Lung (tissue), 12 donors: ENCODE data around the gene ANKRD13D. TPM values are rescaled to one million over a fixed set of nuclear protein-coding genes. Genes with fewer than 3 reads are reported as not detected.

ENCODE experiments used
- ATAC-seq: fragments of 200-7000 bp; cut with Tn5 transposase; one replicate; pipeline ENCODE4 v1.9.1; 2020; ENCODE audit warnings: moderate number of reproducible peaks; ENCODE audit not compliant: insufficient read depth, low FRiP score
- DNase-seq, 3 donors: peaks; one replicate each; pipeline ENCODE4 v3.0.0-alpha.2; 2013 to 2017
- H3K27ac ChIP-seq, 2 donors: one replicate each; pipeline ENCODE4 v1.5.1; 2013; ENCODE audit warnings: mild to moderate bottlenecking in 2 of 2, moderate library complexity in 2 of 2, control low read depth in 1 of 2, inconsistent platforms in 1 of 2, low read depth in 1 of 2, low read length in 1 of 2
- H3K27me3 ChIP-seq, 3 donors: one replicate each; pipeline ENCODE4 v1.5.1; 2013; ENCODE audit warnings: low read length in 2 of 3; ENCODE audit not compliant: control insufficient read depth in 3 of 3, insufficient read depth in 3 of 3
- H3K36me3 ChIP-seq, 4 donors: one replicate each; pipeline ENCODE4 v1.5.1; 2013; ENCODE audit warnings: low read length in 4 of 4, mild to moderate bottlenecking in 1 of 4, moderate library complexity in 1 of 4; ENCODE audit not compliant: control insufficient read depth in 4 of 4, insufficient read depth in 4 of 4
- H3K4me1 ChIP-seq, 5 donors: one replicate each; pipeline ENCODE4 v1.5.1; 2013; ENCODE audit warnings: low read length in 5 of 5, mild to moderate bottlenecking in 2 of 5, moderate library complexity in 1 of 5; ENCODE audit not compliant: control insufficient read depth in 5 of 5, insufficient read depth in 5 of 5
- H3K4me3 ChIP-seq: one replicate; pipeline ENCODE4 v1.5.1; 2013; ENCODE audit warnings: mild to moderate bottlenecking, control low read depth, moderate library complexity
- H3K9ac ChIP-seq, 2 donors: one replicate each; pipeline ENCODE4 v1.5.1; 2013; ENCODE audit warnings: low read length in 2 of 2, control low read depth in 1 of 2; ENCODE audit not compliant: insufficient read depth in 1 of 2
- H3K9me3 ChIP-seq, 4 donors: one replicate each; pipeline ENCODE4 v1.5.1; 2013; ENCODE audit warnings: low read length in 3 of 4, mild to moderate bottlenecking in 1 of 4, moderate library complexity in 1 of 4; ENCODE audit not compliant: control insufficient read depth in 4 of 4, insufficient read depth in 3 of 4
- WGBS, 2 donors: extraction: QIAGEN DNeasy Blood & Tissue Kit; methylation state at CpG; one replicate each; pipeline ENCODE4 v1.1.7; 2013; 5-methylcytosine and 5-hydroxymethylcytosine counted together
- polyA plus RNA-seq, 2 donors: library from polyadenylated mRNA; stranded (reverse); fragments of 200-250 nt; gene quantifications; one replicate each; pipeline ENCODE4 v1.2.1, GENCODE V29; 2013
- total RNA-seq, 2 donors: library from RNA; depleted of rRNA in 1 of 2; stranded (reverse); fragments of >200 nt in 1 of 2; gene quantifications; one replicate each; pipeline ENCODE4 v1.2.1, GENCODE V29; 2014 to 2021
- TF ChIP-seq, protein P1 (sequence below): IDR thresholded peaks from 2 replicates; pipeline ENCODE4 v1.5.1; 2012; ENCODE audit warnings: mild to moderate bottlenecking; ENCODE audit errors: control extremely low read depth, extremely low read depth
- donor health status: control.
- donor health status: control.
- donor health status: Bipolar disorder and iron deficiency.
- donor health status: healthy.
- donor health status: DM: yes; HTN: yes; CAD: no.

The ANKRD13D gene
- total and polyA plus RNA-seq, 4 donors = 35.9 to 86.2 (median 60.5) TPM

GRCh38 chr11:67242548-67242947 is 46.6 kb upstream of the ANKRD13D start:
- ATAC-seq (no peak), DNase-seq (no peak)
- Histone ChIP-seq H3K9me3 (no peaks in the 10 kb centered on the region), H3K9ac (no peak overlapping the region), H3K36me3 (peaks cover 22 to 41% (median 23%) of the 10 kb centered on the region in 4 donors), H3K4me3 (no peak overlapping the region), H3K27ac (no peak overlapping the region), H3K4me1 (peaks cover 2 to 33% (median 13%) of the 10 kb centered on the region in 5 donors), H3K27me3 (no peaks in the 10 kb centered on the region)
- TF ChIP-seq, protein P1, sequence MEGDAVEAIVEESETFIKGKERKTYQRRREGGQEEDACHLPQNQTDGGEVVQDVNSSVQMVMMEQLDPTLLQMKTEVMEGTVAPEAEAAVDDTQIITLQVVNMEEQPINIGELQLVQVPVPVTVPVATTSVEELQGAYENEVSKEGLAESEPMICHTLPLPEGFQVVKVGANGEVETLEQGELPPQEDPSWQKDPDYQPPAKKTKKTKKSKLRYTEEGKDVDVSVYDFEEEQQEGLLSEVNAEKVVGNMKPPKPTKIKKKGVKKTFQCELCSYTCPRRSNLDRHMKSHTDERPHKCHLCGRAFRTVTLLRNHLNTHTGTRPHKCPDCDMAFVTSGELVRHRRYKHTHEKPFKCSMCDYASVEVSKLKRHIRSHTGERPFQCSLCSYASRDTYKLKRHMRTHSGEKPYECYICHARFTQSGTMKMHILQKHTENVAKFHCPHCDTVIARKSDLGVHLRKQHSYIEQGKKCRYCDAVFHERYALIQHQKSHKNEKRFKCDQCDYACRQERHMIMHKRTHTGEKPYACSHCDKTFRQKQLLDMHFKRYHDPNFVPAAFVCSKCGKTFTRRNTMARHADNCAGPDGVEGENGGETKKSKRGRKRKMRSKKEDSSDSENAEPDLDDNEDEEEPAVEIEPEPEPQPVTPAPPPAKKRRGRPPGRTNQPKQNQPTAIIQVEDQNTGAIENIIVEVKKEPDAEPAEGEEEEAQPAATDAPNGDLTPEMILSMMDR = no peak
- 83 to 100% methylated on average over 1 of the region's 1 CpG for WGBS, 2 donors

GRCh38 chr11:67243051-67243450 is 46.1 kb upstream of the ANKRD13D start:
- DNase-seq (no peak), ATAC-seq (no peak)
- Histone ChIP-seq H3K4me1 (peaks cover 3 to 33% (median 13%) of the 10 kb centered on the region in 5 donors), H3K27ac (no peak overlapping the region), H3K27me3 (no peaks in the 10 kb centered on the region), H3K9me3 (no peaks in the 10 kb centered on the region), H3K4me3 (no peak overlapping the region), H3K9ac (no peak overlapping the region), H3K36me3 (peaks cover 25 to 46% (median 26%) of the 10 kb centered on the region in 4 donors)
- WGBS, 2 donors = 94 to 95% methylated on average over 2 of the region's 2 CpGs
- TF ChIP-seq, protein P1 = no peak

DNA sequence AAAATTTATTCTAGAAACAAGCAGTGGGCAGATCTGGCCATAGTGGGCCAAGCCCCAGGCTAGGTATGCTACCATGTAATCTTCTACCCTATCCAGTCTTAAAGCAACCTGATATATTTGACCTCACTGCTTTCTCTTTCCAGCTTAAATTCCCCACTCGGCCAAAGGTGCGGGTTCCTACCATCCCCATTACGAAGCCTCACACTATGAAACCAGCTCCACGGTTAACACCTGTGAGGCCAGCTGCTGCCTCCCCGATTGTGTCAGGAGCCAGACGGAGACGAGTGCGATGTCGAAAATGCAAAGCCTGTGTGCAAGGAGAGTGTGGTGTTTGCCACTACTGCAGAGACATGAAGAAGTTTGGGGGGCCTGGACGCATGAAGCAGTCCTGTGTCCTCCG is 44.1 kb upstream of the ANKRD13D start:
- no peak overlapping the region for H3K27ac ChIP-seq
- 92 to 96% methylated on average over 11 of the region's 11 CpGs for WGBS, 2 donors
- no peak for ATAC-seq
- peaks cover 38 to 64% (median 40%) of the 10 kb centered on the region in 4 donors for H3K36me3 ChIP-seq
- no peak overlapping the region for H3K4me3 ChIP-seq
- DNase-seq = no peak
- TF ChIP-seq, protein P1 = no peak
- H3K4me1 ChIP-seq = peaks cover 0 to 20% (median 5%) of the 10 kb centered on the region in 5 donors
- no peaks in the 10 kb centered on the region for H3K27me3 ChIP-seq
- no peaks in the 10 kb centered on the region for H3K9me3 ChIP-seq
- H3K9ac ChIP-seq = no peak overlapping the region
